ENCODE data around the gene HLCS. TPM values are rescaled to one million over a fixed set of nuclear protein-coding genes. Genes with fewer than 3 reads are reported as not detected.
A peak's percentile ranks its signal among the peaks of the same experiment; 100 is the strongest.

HLCS gene
- total and polyA plus RNA-seq, 2 of the 8 experiments (the other 6 are each of a cell fraction or from before 2014, with no cell fraction given), result 4.7 to 12.2 TPM

DNA sequence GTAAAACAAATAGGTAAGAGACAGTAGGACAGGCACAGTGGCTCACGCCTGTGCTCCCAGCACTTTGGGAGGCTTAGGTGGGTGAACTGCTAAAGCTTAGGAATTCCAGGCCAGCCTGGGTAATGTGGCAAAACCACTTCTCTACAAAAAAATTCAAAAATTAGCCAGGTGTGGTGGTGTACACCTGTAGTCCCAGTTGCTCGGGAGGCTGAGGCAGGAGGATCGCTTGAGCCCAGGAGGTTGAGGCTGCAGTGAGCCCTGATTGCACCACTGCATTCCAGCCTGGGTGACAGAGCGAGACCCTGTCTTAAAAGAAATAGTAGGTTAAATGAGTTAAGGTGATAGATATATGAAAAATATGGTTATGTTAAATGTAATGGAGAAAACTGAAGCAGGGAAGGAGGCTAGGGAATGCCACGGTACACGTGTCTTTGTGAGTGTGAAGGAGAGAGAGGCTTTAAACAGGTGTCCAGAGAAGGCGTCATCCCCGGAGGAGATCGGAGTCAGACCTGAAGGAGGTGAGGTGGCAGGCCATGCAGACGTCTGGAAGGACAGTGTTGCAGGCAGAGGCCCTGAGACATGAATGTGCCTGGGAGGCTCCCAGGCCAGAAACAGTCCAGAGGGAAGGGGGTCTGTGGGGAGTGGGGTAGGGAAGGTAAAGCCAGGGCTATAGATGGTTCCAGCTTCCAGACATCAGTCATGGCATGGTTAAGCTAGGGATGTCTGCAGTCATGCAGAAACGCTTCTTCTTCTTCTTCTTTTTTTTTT, 32.8 kb upstream of the HLCS start:
- FAIRE-seq (no peak), DNase-seq (ENCODE audit: low read depth in 1 of 2, low spot score in 2 of 2) (no peak)
- Histone ChIP-seq H3K4me1 (replicated peaks in 1 of 4; ENCODE audit: control insufficient read depth in 3 of 4, insufficient read depth in 4 of 4, low read length in 3 of 4) (no peaks in the 10 kb centered on the region; a peak in 1 of 7 replicates), H3K27me3 (replicated peaks in 1 of 4; ENCODE audit: control insufficient read depth in 3 of 4, extremely low read depth in 1 of 4, insufficient read depth in 3 of 4, low read length in 3 of 4) (no peaks in the 10 kb centered on the region; a peak in 1 of 7 replicates), H3K27ac (ENCODE audit: low read depth, low read length) (no peak overlapping the region), H4K5ac (ENCODE audit: insufficient read length, low read depth, low read length) (no peak overlapping the region), H3K23ac (ENCODE audit: insufficient read length) (no peak overlapping the region), H3K23me2 (ENCODE audit: low read depth, low read length) (peaks cover 5% of the 10 kb centered on the region; the same call in 1 of the 2 replicates), H4K8ac (ENCODE audit: extremely low read depth, insufficient read depth, low read length) (0 out of 2 replicates have a peak overlapping the region, but pooled peaks have one; percentile 15), H3K79me1 (ENCODE audit: low read depth, low read length) (no peaks in the 10 kb centered on the region), H2AFZ (ENCODE audit: low read length) (no peak overlapping the region), H3K79me2 (ENCODE audit: control insufficient read depth in 1 of 2, insufficient read depth in 2 of 2, low read length in 2 of 2) (no peaks in the 10 kb centered on the region), H2BK120ac (replicated peaks; ENCODE audit: low read depth, low read length) (no peak overlapping the region), H3K9me3 (ENCODE audit: insufficient read depth in 2 of 2, low read depth in 1 of 2, low read length in 1 of 2) (no peaks in the 10 kb centered on the region), H3K18ac (ENCODE audit: extremely low read depth, low read length) (no peak overlapping the region), H3K56ac (replicated peaks; ENCODE audit: insufficient read length, low read depth, low read length) (no peak overlapping the region), H3K4me3 (ENCODE audit: extremely low read depth in 1 of 4, insufficient read depth in 2 of 4, low read depth in 3 of 4, low read length in 4 of 4) (no peak overlapping the region), H4K20me1 (replicated peaks in 1 of 2; ENCODE audit: control insufficient read depth in 1 of 2, insufficient read depth in 2 of 2, low read length in 2 of 2) (no peaks in the 10 kb centered on the region), H2AK5ac (ENCODE audit: low read depth, low read length) (no peak overlapping the region), H3K4ac (replicated peaks; ENCODE audit: insufficient read length, low read depth, low read length) (no peak overlapping the region), H2BK12ac (ENCODE audit: low read depth, low read length) (no peak overlapping the region), H3K14ac (ENCODE audit: insufficient read length) (no peak overlapping the region), H3K36me3 (ENCODE audit: control insufficient read depth in 2 of 4, insufficient read depth in 4 of 4, low read length in 3 of 4) (no peaks in the 10 kb centered on the region), H4K91ac (replicated peaks; ENCODE audit: insufficient read length, low read length) (no peak overlapping the region), H2BK5ac (ENCODE audit: low read depth, low read length) (no peak overlapping the region), H3K9ac (replicated peaks in 1 of 4; ENCODE audit: extremely low read depth in 1 of 4, low read depth in 3 of 4, low read length in 3 of 4) (no peak overlapping the region), H2BK20ac (ENCODE audit: low read length) (0 out of 2 replicates have a peak overlapping the region, but pooled peaks have one; percentile 32), H2BK15ac (ENCODE audit: low read length) (no peak overlapping the region), H3K4me2 (ENCODE audit: insufficient read depth in 1 of 2, low read depth in 2 of 2, low read length in 2 of 2) (no peak overlapping the region)
- CTCF ChIA-PET (ENCODE audit: partially characterized antibody), result interaction anchor here (0.8 to 1.9 kb wide), 6 partner anchors 9 to 23 kb away, joined by 3 to 8 read pairs (median 4); no protein-coding TSS in a partner anchor
- POLR2A ChIA-PET (ENCODE audit: partially characterized antibody), result interaction anchor here (1.2 kb wide), 1 partner anchor 73 kb away, joined by 3 read pairs; no protein-coding TSS in a partner anchor
- WGBS, 2 experiments (ENCODE audit: extremely low coverage in 1 of 2, insufficient coverage in 1 of 2, insufficient read length in 1 of 2, insufficient replicate concordance in 2 of 2, low coverage in 1 of 2, low lambda C conversion rate in 2 of 2, missing lambda C conversion rate in 1 of 2), result 90% methylated on average over 11 of the region's 11 CpGs; no CpG with 5 or more reads in 1 of the 2 experiments

All from H1 (cell line).